SK-N-SH (cell line): ENCODE measurements around the gene RNF223. TPM values are rescaled to one million over a fixed set of nuclear protein-coding genes. Genes with fewer than 3 reads are reported as not detected.
A peak's percentile ranks its signal among the peaks of the same experiment; 100 is the strongest.

Experiments
- CTCF ChIA-PET: fragments of 300-600, 350-600 bp; formaldehyde crosslinking; extraction: SDS; loops from one replicate; lab custom pipeline; 2021; lab: Yijun Ruan, JAX
- POLR2A ChIA-PET: fragments of 350-600 bp; sonication (Branson Sonifier 250); formaldehyde crosslinking; extraction: SDS; loops from one replicate; lab custom pipeline; 2020; ENCODE audit warnings: antibody characterized with exemption, inconsistent platforms; lab: Yijun Ruan, JAX
- DNase-seq: peaks from one replicate; pipeline ENCODE4 v3.0.0; 2012
- H2AFZ ChIP-seq: fragments of 200-600 bp; sonication (generic); 2 replicates; pipeline ENCODE4 v1.8.1; 2016; ENCODE audit warnings: antibody characterized with exemption, mild to moderate bottlenecking, low read depth
- H3F3A ChIP-seq: fragments of 200-600 bp; sonication (generic); replicated peaks from 2 replicates; pipeline ENCODE3; 2016; ENCODE audit warnings: antibody characterized with exemption, mild to moderate bottlenecking; ENCODE audit not compliant: insufficient read depth
- H3K27ac ChIP-seq, 2 experiments: fragments of 200-500 bp in 1 of 2; fragments of 200-600 bp in 1 of 2; sonication (Bioruptor generic) in 1 of 2; sonication (generic), shearing (Covaris generic) in 1 of 2; 2 replicates each; pipeline versions ENCODE4 v1.5.1 to v1.6.1; 2014 to 2016; ENCODE audit warnings: low read depth in 2 of 2, inconsistent platforms in 1 of 2, low read length in 1 of 2, mild to moderate bottlenecking in 1 of 2, mixed read lengths in 1 of 2
- H3K27me3 ChIP-seq: fragments of 200-600 bp; sonication (generic), shearing (Covaris generic); 2 replicates; pipeline ENCODE4 v1.6.1; 2016; ENCODE audit warnings: mixed run types; ENCODE audit not compliant: insufficient read depth
- H3K36me3 ChIP-seq, 2 experiments: fragments of 200-500 bp in 1 of 2; fragments of 200-600 bp in 1 of 2; sonication (Bioruptor generic) in 1 of 2; sonication (generic) in 1 of 2; replicated peaks in 1 of 2; 2 replicates each; pipeline versions ENCODE3 to v1.5.1; 2014 to 2016; ENCODE audit warnings: low read length in 1 of 2, mild to moderate bottlenecking in 1 of 2; ENCODE audit not compliant: insufficient read depth in 2 of 2, control insufficient read depth in 1 of 2
- H3K4me1 ChIP-seq, 2 experiments: fragments of 200-500 bp in 1 of 2; fragments of 200-600 bp in 1 of 2; sonication (Bioruptor generic) in 1 of 2; sonication (generic), shearing (Covaris generic) in 1 of 2; 2 replicates each; pipeline versions ENCODE4 v1.5.1 to v1.6.1; 2014 to 2016; ENCODE audit warnings: low read depth in 1 of 2, low read length in 1 of 2, mixed run types in 1 of 2; ENCODE audit not compliant: insufficient read depth in 2 of 2, control insufficient read depth in 1 of 2
- H3K4me2 ChIP-seq: fragments of 200-600 bp; sonication (generic), shearing (Covaris generic); 2 replicates; pipeline ENCODE4 v1.6.1; 2017; ENCODE audit warnings: mixed run types
- H3K4me3 ChIP-seq, 2 experiments: fragments of 200-500 bp in 1 of 2; fragments of 200-600 bp in 1 of 2; sonication (Bioruptor generic) in 1 of 2; sonication (generic), shearing (Covaris generic) in 1 of 2; 2 replicates each; pipeline versions ENCODE4 v1.5.1 to v1.8.1; 2014 to 2016; ENCODE audit warnings: low read depth in 2 of 2, inconsistent platforms in 1 of 2, low read length in 1 of 2, mild to moderate bottlenecking in 1 of 2, mixed read lengths in 1 of 2, moderate library complexity in 1 of 2
- H3K79me2 ChIP-seq: fragments of 200-600 bp; sonication (generic); 2 replicates; pipeline ENCODE4 v1.8.1; 2017; ENCODE audit warnings: mild to moderate bottlenecking; ENCODE audit not compliant: insufficient read depth
- H3K9ac ChIP-seq: fragments of 200-600 bp; sonication (generic); 2 replicates; pipeline ENCODE4 v1.6.1; 2017; ENCODE audit warnings: mixed run types
- H3K9me2 ChIP-seq: fragments of 200-600 bp; sonication (generic); 2 replicates; pipeline ENCODE4 v1.6.1; 2017; ENCODE audit warnings: mixed run types
- H3K9me3 ChIP-seq: fragments of 200-600 bp; sonication (generic); 2 replicates; pipeline ENCODE4 v1.6.1; 2017; ENCODE audit warnings: mixed run types, mild to moderate bottlenecking, moderate library complexity
- H4K20me1 ChIP-seq: fragments of 200-600 bp; sonication (generic); 2 replicates; pipeline ENCODE4 v1.6.1; 2017; ENCODE audit warnings: mild to moderate bottlenecking, mixed run types; ENCODE audit not compliant: insufficient read depth
- EP300 ChIP-seq, 2 experiments: IDR thresholded peaks; 2 replicates each; pipeline versions ENCODE4 v1.4.0 to v1.6.1; 2012; ENCODE audit warnings: borderline replicate concordance in 1 of 2, low read depth in 1 of 2, low read length in 1 of 2
- FOXJ3 ChIP-seq: sonication (generic); formaldehyde crosslinking; IDR thresholded peaks from 2 replicates; pipeline ENCODE4 v1.5.1; 2020; ENCODE audit warnings: mild to moderate bottlenecking, missing genetic modification reagents
- GABPA ChIP-seq: IDR thresholded peaks from 2 replicates; pipeline ENCODE4 v1.4.0; 2012; ENCODE audit warnings: low read depth, mild to moderate bottlenecking
- GATA2 ChIP-seq: sonication (generic); formaldehyde crosslinking; IDR thresholded peaks from 2 replicates; pipeline ENCODE4 v1.5.0; 2020; ENCODE audit warnings: mild to moderate bottlenecking, missing genetic modification reagents
- JUND ChIP-seq: IDR thresholded peaks from 2 replicates; pipeline ENCODE4 v1.4.0; 2012
- NRF1 ChIP-seq: IDR thresholded peaks from 2 replicates; pipeline ENCODE4 v1.6.1; 2012; ENCODE audit warnings: low read depth, mild to moderate bottlenecking, low read length
- RAD21 ChIP-seq: IDR thresholded peaks from 2 replicates; pipeline ENCODE4 v1.6.1; 2012; ENCODE audit warnings: mild to moderate bottlenecking, low read length
- RFX5 ChIP-seq: IDR thresholded peaks from 2 replicates; pipeline ENCODE4 v1.6.1; 2012; ENCODE audit warnings: mild to moderate bottlenecking, improper control_type of control experiment, low read length
- SIN3A ChIP-seq: IDR thresholded peaks from 2 replicates; pipeline ENCODE4 v1.6.1; 2012; ENCODE audit warnings: low read depth, mild to moderate bottlenecking, low read length, moderate library complexity, borderline replicate concordance
- YY1 ChIP-seq: IDR thresholded peaks from 2 replicates; pipeline ENCODE4 v1.4.0; 2012; ENCODE audit warnings: low read depth, mild to moderate bottlenecking
- WGBS: methylation state at CpG from one replicate; pipeline ENCODE4 v1.1.6; 2017; ENCODE audit warnings: low lambda C conversion rate; 5-methylcytosine and 5-hydroxymethylcytosine counted together
- polyA plus RNA-seq, 3 experiments: library from polyadenylated mRNA; depleted of rRNA; stranded (reverse); fragments of >200 nt; gene quantifications; 2 replicates each; pipeline ENCODE4 v1.2.3, GENCODE V29; 2012
- TF ChIP-seq, protein P1 (sequence below): fragments of 150-350 bp; IDR thresholded peaks from 2 replicates; pipeline ENCODE4 v1.6.1; 2017; ENCODE audit warnings: antibody characterized with exemption, low read length, low read depth, borderline replicate concordance
- TF ChIP-seq, protein P2 (sequence below): fragments of 200-600 bp; sonication (generic); IDR thresholded peaks from 2 replicates; pipeline ENCODE4 v1.6.1; 2017; ENCODE audit warnings: antibody characterized with exemption, mild to moderate bottlenecking, moderate library complexity
- TF ChIP-seq, protein P3 (sequence below): fragments of 150-350 bp; IDR thresholded peaks from 2 replicates; pipeline ENCODE4 v1.6.1; 2016; ENCODE audit warnings: mild to moderate bottlenecking, low read depth, low read length
- TF ChIP-seq, protein P4 (sequence below): IDR thresholded peaks from 2 replicates; pipeline ENCODE4; 2012

RNF223 gene
- polyA plus RNA-seq, 1 of the 3 experiments (the other 2 are of a cell fraction), result not detected

DNA sequence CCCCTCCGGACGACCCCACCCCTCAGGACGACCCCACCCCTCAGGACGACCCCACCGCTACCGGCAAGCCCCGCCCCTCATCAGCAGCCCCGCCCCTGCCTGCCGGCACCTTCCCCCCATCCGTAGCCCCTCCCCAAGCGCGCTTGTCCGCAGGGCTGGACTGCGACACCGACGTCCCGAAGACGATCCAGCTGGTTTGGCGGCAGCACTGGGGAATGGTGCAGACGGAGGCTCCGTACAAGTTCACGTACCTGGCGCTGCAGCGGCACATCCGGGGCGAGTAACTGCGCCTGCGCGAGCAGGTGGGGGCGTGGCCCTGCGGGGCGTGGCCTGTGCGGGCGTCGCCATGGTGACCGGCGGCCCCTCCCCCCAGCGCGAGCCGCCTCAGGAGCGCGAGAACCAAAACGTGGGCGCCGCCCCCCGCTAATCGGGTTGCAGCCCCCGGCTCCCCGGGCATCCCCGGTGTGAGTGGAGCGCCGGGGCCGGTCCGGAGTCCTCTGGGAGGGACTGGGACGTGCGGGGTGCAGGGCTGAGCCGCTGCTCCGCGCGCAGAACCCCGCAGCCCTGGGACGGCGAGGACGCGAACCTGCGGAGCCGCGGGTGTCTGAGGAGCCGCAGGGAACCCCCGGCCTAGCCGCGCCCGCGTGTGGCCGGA, 4.9 kb downstream of the RNF223 start:
- no peak overlapping the region for H3K9ac ChIP-seq
- H3K4me3 ChIP-seq, result peak overlapping the region; percentile 46 to 59; a peak in 3 of 4 replicates
- no peak overlapping the region; a peak in 1 of 4 replicates for H3K27ac ChIP-seq
- 0 out of 2 replicates have a peak overlapping the region, but pooled peaks have one; percentile 76 for H2AFZ ChIP-seq
- POLR2A ChIA-PET, result no interaction called here
- H3K4me1 ChIP-seq, result peaks cover 0 to 4% of the 10 kb centered on the region in 2 experiments; a peak in 1 of 4 replicates
- 20% methylated on average over 1 of the region's 75 CpGs for whole genome bisulfite sequencing
- peaks cover 3% of the 10 kb centered on the region; the same call in 1 of the 2 replicates for H4K20me1 ChIP-seq
- H3K79me2 ChIP-seq, result no peaks in the 10 kb centered on the region
- H3K4me2 ChIP-seq, result peak overlapping the region; percentile 60; the same call in 1 of the 2 replicates
- no peak for TF ChIP-seq GATA2 (CRISPR knock-in tag)
- TF ChIP-seq RAD21, result no peak
- TF ChIP-seq, protein P1, sequence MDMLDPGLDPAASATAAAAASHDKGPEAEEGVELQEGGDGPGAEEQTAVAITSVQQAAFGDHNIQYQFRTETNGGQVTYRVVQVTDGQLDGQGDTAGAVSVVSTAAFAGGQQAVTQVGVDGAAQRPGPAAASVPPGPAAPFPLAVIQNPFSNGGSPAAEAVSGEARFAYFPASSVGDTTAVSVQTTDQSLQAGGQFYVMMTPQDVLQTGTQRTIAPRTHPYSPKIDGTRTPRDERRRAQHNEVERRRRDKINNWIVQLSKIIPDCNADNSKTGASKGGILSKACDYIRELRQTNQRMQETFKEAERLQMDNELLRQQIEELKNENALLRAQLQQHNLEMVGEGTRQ, result no peak
- TF ChIP-seq, protein P2, sequence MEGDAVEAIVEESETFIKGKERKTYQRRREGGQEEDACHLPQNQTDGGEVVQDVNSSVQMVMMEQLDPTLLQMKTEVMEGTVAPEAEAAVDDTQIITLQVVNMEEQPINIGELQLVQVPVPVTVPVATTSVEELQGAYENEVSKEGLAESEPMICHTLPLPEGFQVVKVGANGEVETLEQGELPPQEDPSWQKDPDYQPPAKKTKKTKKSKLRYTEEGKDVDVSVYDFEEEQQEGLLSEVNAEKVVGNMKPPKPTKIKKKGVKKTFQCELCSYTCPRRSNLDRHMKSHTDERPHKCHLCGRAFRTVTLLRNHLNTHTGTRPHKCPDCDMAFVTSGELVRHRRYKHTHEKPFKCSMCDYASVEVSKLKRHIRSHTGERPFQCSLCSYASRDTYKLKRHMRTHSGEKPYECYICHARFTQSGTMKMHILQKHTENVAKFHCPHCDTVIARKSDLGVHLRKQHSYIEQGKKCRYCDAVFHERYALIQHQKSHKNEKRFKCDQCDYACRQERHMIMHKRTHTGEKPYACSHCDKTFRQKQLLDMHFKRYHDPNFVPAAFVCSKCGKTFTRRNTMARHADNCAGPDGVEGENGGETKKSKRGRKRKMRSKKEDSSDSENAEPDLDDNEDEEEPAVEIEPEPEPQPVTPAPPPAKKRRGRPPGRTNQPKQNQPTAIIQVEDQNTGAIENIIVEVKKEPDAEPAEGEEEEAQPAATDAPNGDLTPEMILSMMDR, result no peak
- TF ChIP-seq NRF1, result peak; percentile 70
- TF ChIP-seq SIN3A, result no peak
- no peak for TF ChIP-seq EP300 (IDR thresholded peaks at IDR 0.05; ENCODE audit: borderline replicate concordance in 1 of 2, low read depth in 1 of 2, low read length in 1 of 2)
- peaks cover 9% of the 10 kb centered on the region for H3F3A ChIP-seq
- H3K36me3 ChIP-seq, result no peaks in the 10 kb centered on the region
- 0 out of 2 replicates have a peak, but pooled peaks cover 12% of the 10 kb centered on the region for H3K27me3 ChIP-seq
- CTCF ChIA-PET, result interaction anchor here (2.4 to 15.4 kb wide), 4 partner anchors 9 to 86 kb away, joined by 11 to 216 read pairs (median 14); partner anchors contain the start of gene PERM1
- no peaks in the 10 kb centered on the region for H3K9me2 ChIP-seq
- DNase-seq, result peak; percentile 95
- no peaks in the 10 kb centered on the region for H3K9me3 ChIP-seq

DNA sequence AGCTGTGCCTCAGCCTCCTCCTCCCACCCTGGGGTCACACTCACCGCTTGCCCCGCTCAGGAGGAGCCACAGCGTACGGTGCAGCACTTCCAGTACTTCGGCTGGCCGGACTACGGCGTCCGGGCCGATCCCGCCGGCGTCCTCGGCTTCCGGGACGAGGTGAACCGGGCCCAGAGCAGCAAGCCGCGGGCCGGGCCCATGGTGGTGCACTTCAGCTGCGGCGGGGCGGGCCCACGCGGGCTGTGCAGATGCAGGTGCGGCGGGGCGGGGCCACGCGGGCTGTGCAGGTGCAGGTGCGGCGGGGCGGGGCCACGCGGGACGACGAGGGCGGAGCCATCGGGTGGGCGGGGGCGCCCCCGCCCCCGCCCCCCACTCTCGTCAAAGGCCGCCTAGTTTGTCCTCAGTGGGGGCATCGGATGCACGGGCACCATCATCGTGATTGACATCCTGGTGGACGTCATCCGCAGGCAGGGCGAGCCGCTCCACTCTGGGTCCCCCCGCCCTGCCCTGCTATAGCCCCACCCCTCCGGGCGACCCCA, 5.5 kb downstream of the RNF223 start:
- Histone ChIP-seq H4K20me1 (peaks cover 6% of the 10 kb centered on the region; the same call in 1 of the 2 replicates), H3K79me2 (no peaks in the 10 kb centered on the region), H3K27ac (no peak overlapping the region), H3K4me3 (peak overlapping the region in 1 of 2 experiments; percentile 24; a peak in 2 of 4 replicates), H3F3A (peaks cover 9% of the 10 kb centered on the region), H3K4me1 (peaks cover 0 to 7% of the 10 kb centered on the region in 2 experiments; a peak in 1 of 4 replicates), H3K9me2 (no peaks in the 10 kb centered on the region), H3K36me3 (no peaks in the 10 kb centered on the region), H2AFZ (no peak overlapping the region), H3K4me2 (no peak overlapping the region), H3K9me3 (no peaks in the 10 kb centered on the region), H3K27me3 (0 out of 2 replicates have a peak, but pooled peaks cover 12% of the 10 kb centered on the region), H3K9ac (no peak overlapping the region)
- TF ChIP-seq, protein P3, sequence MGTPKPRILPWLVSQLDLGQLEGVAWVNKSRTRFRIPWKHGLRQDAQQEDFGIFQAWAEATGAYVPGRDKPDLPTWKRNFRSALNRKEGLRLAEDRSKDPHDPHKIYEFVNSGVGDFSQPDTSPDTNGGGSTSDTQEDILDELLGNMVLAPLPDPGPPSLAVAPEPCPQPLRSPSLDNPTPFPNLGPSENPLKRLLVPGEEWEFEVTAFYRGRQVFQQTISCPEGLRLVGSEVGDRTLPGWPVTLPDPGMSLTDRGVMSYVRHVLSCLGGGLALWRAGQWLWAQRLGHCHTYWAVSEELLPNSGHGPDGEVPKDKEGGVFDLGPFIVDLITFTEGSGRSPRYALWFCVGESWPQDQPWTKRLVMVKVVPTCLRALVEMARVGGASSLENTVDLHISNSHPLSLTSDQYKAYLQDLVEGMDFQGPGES, result no peak
- TF ChIP-seq, protein P2, result no peak
- TF ChIP-seq GATA2 (CRISPR knock-in tag) (no peak), GABPA (no peak), FOXJ3 (CRISPR knock-in tag) (no peak), JUND (no peak), RFX5 (no peak), YY1 (no peak)
- TF ChIP-seq, protein P4, sequence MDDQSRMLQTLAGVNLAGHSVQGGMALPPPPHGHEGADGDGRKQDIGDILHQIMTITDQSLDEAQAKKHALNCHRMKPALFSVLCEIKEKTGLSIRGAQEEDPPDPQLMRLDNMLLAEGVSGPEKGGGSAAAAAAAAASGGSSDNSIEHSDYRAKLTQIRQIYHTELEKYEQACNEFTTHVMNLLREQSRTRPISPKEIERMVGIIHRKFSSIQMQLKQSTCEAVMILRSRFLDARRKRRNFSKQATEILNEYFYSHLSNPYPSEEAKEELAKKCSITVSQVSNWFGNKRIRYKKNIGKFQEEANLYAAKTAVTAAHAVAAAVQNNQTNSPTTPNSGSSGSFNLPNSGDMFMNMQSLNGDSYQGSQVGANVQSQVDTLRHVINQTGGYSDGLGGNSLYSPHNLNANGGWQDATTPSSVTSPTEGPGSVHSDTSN, result no peak
- POLR2A ChIA-PET, result no interaction called here
- CTCF ChIA-PET, result interaction anchor here (1.1 to 15.4 kb wide), 3 partner anchors 9 to 85 kb away, joined by 3 to 216 read pairs (median 5); partner anchors contain the start of gene PERM1
- no peak for DNase-seq
- WGBS, result 8% methylated on average over 27 of the region's 55 CpGs
